ENCODE data around the gene FAM20B.
A peak's percentile ranks its signal among the peaks of the same experiment; 100 is the strongest.

FAM20B gene

GRCh38 chr1:179003512-179004066, 22.1 kb upstream of the FAM20B start:
- Histone ChIP-seq H3K4me1 (ENCODE audit: control insufficient read depth, insufficient read depth, low read length) (peaks cover 3% of the 10 kb centered on the region), H3K36me3 (ENCODE audit: insufficient read depth, low read length) (no peaks in the 10 kb centered on the region), H3K4me2 (ENCODE audit: low read length) (no peak overlapping the region)

GRCh38 chr1:179007233-179007632, 18.5 kb upstream of the FAM20B start:
- Histone ChIP-seq H3K4me2 (ENCODE audit: low read length) (no peak overlapping the region), H3K9ac (ENCODE audit: low read depth, low read length) (no peak overlapping the region), H3K4me1 (ENCODE audit: control insufficient read depth, insufficient read depth, low read length) (peaks cover 6% of the 10 kb centered on the region), H3K27me3 (ENCODE audit: control insufficient read depth, insufficient read depth, low read length) (no peaks in the 10 kb centered on the region), H3K36me3 (ENCODE audit: insufficient read depth, low read length) (no peaks in the 10 kb centered on the region), H3K9me3 (replicated peaks; ENCODE audit: low read length) (no peaks in the 10 kb centered on the region), H3K4me3 (ENCODE audit: low read length) (no peak overlapping the region)

More at GRCh38 chr1:179003512-179004066, 22.1 kb upstream of the FAM20B start:
- H3K27me3 ChIP-seq (ENCODE audit: control insufficient read depth, insufficient read depth, low read length): no peaks in the 10 kb centered on the region
- H3K4me3 ChIP-seq (ENCODE audit: low read length): no peak overlapping the region
- no peak overlapping the region for H3K9ac ChIP-seq (ENCODE audit: low read depth, low read length)
- H3K9me3 ChIP-seq (replicated peaks; ENCODE audit: low read length): no peaks in the 10 kb centered on the region

- Histone ChIP-seq H3K4me1 (ENCODE audit: control insufficient read depth, insufficient read depth, low read length) (peaks cover 3% of the 10 kb centered on the region), H3K9ac (ENCODE audit: low read depth, low read length) (no peak overlapping the region)
These were observed 15.0 kb upstream of the FAM20B start for GRCh38 chr1:179010671-179011070.

GRCh38 chr1:179012038-179012437, 13.7 kb upstream of the FAM20B start:
- no peaks in the 10 kb centered on the region for H3K27me3 ChIP-seq (ENCODE audit: control insufficient read depth, insufficient read depth, low read length)
- no peaks in the 10 kb centered on the region for H3K36me3 ChIP-seq (ENCODE audit: insufficient read depth, low read length)
- H3K4me1 ChIP-seq (ENCODE audit: control insufficient read depth, insufficient read depth, low read length): peaks cover 11% of the 10 kb centered on the region

More at GRCh38 chr1:179010671-179011070, 15.0 kb upstream of the FAM20B start:
- Histone ChIP-seq H3K4me2 (ENCODE audit: low read length) (no peak overlapping the region), H3K27me3 (ENCODE audit: control insufficient read depth, insufficient read depth, low read length) (no peaks in the 10 kb centered on the region), H3K9me3 (replicated peaks; ENCODE audit: low read length) (no peaks in the 10 kb centered on the region), H3K4me3 (ENCODE audit: low read length) (no peak overlapping the region), H3K36me3 (ENCODE audit: insufficient read depth, low read length) (no peaks in the 10 kb centered on the region)

GRCh38 chr1:179014123-179014522, 11.6 kb upstream of the FAM20B start:
- H3K27me3 ChIP-seq (ENCODE audit: control insufficient read depth, insufficient read depth, low read length): no peaks in the 10 kb centered on the region
- H3K4me1 ChIP-seq (ENCODE audit: control insufficient read depth, insufficient read depth, low read length): peaks cover 19% of the 10 kb centered on the region
- H3K4me3 ChIP-seq (ENCODE audit: low read length): no peak overlapping the region
- H3K9ac ChIP-seq (ENCODE audit: low read depth, low read length): no peak overlapping the region
- H3K36me3 ChIP-seq (ENCODE audit: insufficient read depth, low read length): no peaks in the 10 kb centered on the region
- no peak overlapping the region for H3K4me2 ChIP-seq (ENCODE audit: low read length)
- no peaks in the 10 kb centered on the region for H3K9me3 ChIP-seq (replicated peaks; ENCODE audit: low read length)

More at GRCh38 chr1:179012038-179012437, 13.7 kb upstream of the FAM20B start:
- Histone ChIP-seq H3K9me3 (replicated peaks; ENCODE audit: low read length) (no peaks in the 10 kb centered on the region), H3K4me2 (ENCODE audit: low read length) (no peak overlapping the region), H3K4me3 (ENCODE audit: low read length) (no peak overlapping the region), H3K9ac (ENCODE audit: low read depth, low read length) (no peak overlapping the region)

GRCh38 chr1:179015396-179015795, 10.3 kb upstream of the FAM20B start:
- H3K4me2 ChIP-seq (ENCODE audit: low read length): no peak overlapping the region
- H3K9ac ChIP-seq (ENCODE audit: low read depth, low read length): no peak overlapping the region
- H3K27me3 ChIP-seq (ENCODE audit: control insufficient read depth, insufficient read depth, low read length): no peaks in the 10 kb centered on the region
- peaks cover 19% of the 10 kb centered on the region for H3K4me1 ChIP-seq (ENCODE audit: control insufficient read depth, insufficient read depth, low read length)
- no peaks in the 10 kb centered on the region for H3K36me3 ChIP-seq (ENCODE audit: insufficient read depth, low read length)
- H3K9me3 ChIP-seq (replicated peaks; ENCODE audit: low read length): no peaks in the 10 kb centered on the region
- no peak overlapping the region for H3K4me3 ChIP-seq (ENCODE audit: low read length)

GRCh38 chr1:179016706-179017382, 8.8 kb upstream of the FAM20B start:
- H3K36me3 ChIP-seq (ENCODE audit: insufficient read depth, low read length): no peaks in the 10 kb centered on the region
- no peak overlapping the region for H3K9ac ChIP-seq (ENCODE audit: low read depth, low read length)
- no peaks in the 10 kb centered on the region for H3K9me3 ChIP-seq (replicated peaks; ENCODE audit: low read length)
- H3K4me3 ChIP-seq (ENCODE audit: low read length): peak overlapping the region; percentile 21
- H3K27me3 ChIP-seq (ENCODE audit: control insufficient read depth, insufficient read depth, low read length): no peaks in the 10 kb centered on the region
- H3K4me1 ChIP-seq (ENCODE audit: control insufficient read depth, insufficient read depth, low read length): peaks cover 22% of the 10 kb centered on the region
- H3K4me2 ChIP-seq (ENCODE audit: low read length): peak overlapping the region; percentile 67

GRCh38 chr1:179017383-179018326, 8.0 kb upstream of the FAM20B start:
- Histone ChIP-seq H3K4me1 (ENCODE audit: control insufficient read depth, insufficient read depth, low read length) (peaks cover 27% of the 10 kb centered on the region), H3K4me3 (ENCODE audit: low read length) (peak overlapping the region; percentile 10), H3K36me3 (ENCODE audit: insufficient read depth, low read length) (no peaks in the 10 kb centered on the region), H3K4me2 (ENCODE audit: low read length) (peak overlapping the region; percentile 67), H3K27me3 (ENCODE audit: control insufficient read depth, insufficient read depth, low read length) (no peaks in the 10 kb centered on the region), H3K9me3 (replicated peaks; ENCODE audit: low read length) (no peaks in the 10 kb centered on the region), H3K9ac (ENCODE audit: low read depth, low read length) (no peak overlapping the region)

- peak overlapping the region; percentile 63 for H3K4me3 ChIP-seq (ENCODE audit: low read length)
- peak overlapping the region; percentile 83 for H3K4me2 ChIP-seq (ENCODE audit: low read length)
- no peak overlapping the region for H3K9ac ChIP-seq (ENCODE audit: low read depth, low read length)
- no peaks in the 10 kb centered on the region for H3K27me3 ChIP-seq (ENCODE audit: control insufficient read depth, insufficient read depth, low read length)
- no peaks in the 10 kb centered on the region for H3K36me3 ChIP-seq (ENCODE audit: insufficient read depth, low read length)
- H3K4me1 ChIP-seq (ENCODE audit: control insufficient read depth, insufficient read depth, low read length): peaks cover 22% of the 10 kb centered on the region
- H3K9me3 ChIP-seq (replicated peaks; ENCODE audit: low read length): no peaks in the 10 kb centered on the region
These were observed 3.8 kb upstream of the FAM20B start for GRCh38 chr1:179021873-179022272.

- Histone ChIP-seq H3K4me3 (ENCODE audit: low read length) (no peak overlapping the region), H3K9me3 (replicated peaks; ENCODE audit: low read length) (no peaks in the 10 kb centered on the region), H3K9ac (ENCODE audit: low read depth, low read length) (no peak overlapping the region), H3K36me3 (ENCODE audit: insufficient read depth, low read length) (no peaks in the 10 kb centered on the region), H3K4me2 (ENCODE audit: low read length) (no peak overlapping the region), H3K27me3 (ENCODE audit: control insufficient read depth, insufficient read depth, low read length) (no peaks in the 10 kb centered on the region), H3K4me1 (ENCODE audit: control insufficient read depth, insufficient read depth, low read length) (peaks cover 16% of the 10 kb centered on the region)
These were observed 1.6 kb upstream of the FAM20B start for GRCh38 chr1:179023946-179024650.

Measured in skeletal muscle satellite cell (primary cell).